Fibroblast of villous mesenchyme (primary cell): ENCODE measurements around the gene EPC2. TPM values are rescaled to one million over a fixed set of nuclear protein-coding genes. Genes with fewer than 3 reads are reported as not detected.

ENCODE experiments used
- DNase-seq: peaks from one replicate; pipeline ENCODE4 v3.0.0-alpha.2; 2010; ENCODE audit warnings: low read depth
- H3K4me3 ChIP-seq: 2 replicates; pipeline ENCODE4 v1.5.1; 2011; ENCODE audit warnings: low read depth, mild to moderate bottlenecking, low read length
- CTCF ChIP-seq: IDR thresholded peaks from 2 replicates; pipeline ENCODE4 v1.5.1; 2012; ENCODE audit warnings: low read depth, mild to moderate bottlenecking, low read length; ENCODE audit not compliant: insufficient read depth
- total RNA-seq: library from RNA; depleted of rRNA; stranded (reverse); fragments of >200 nt; gene quantifications from 2 replicates; pipeline ENCODE4 v1.2.3, GENCODE V29; 2012

The EPC2 gene
- total RNA-seq, 1 donor: 23.3 TPM

- no peak for DNase-seq
- no peak for TF ChIP-seq CTCF
- no peak overlapping the region for H3K4me3 ChIP-seq
Observed at GRCh38 chr2:148737742-148738141, 93.2 kb downstream of the EPC2 start.

GRCh38 chr2:148739454-148740105 lies 95.0 kb downstream of the EPC2 start:
- no peak overlapping the region for H3K4me3 ChIP-seq
- no peak for TF ChIP-seq CTCF
- DNase-seq: no peak

GRCh38 chr2:148742373-148742772 lies 97.8 kb downstream of the EPC2 start:
- no peak overlapping the region for H3K4me3 ChIP-seq
- no peak for DNase-seq
- TF ChIP-seq CTCF: no peak

- no peak overlapping the region for H3K4me3 ChIP-seq
- no peak for DNase-seq
- no peak for TF ChIP-seq CTCF
Observed at GRCh38 chr2:148745151-148745851, 100.8 kb downstream of the EPC2 start.

- no peak for TF ChIP-seq CTCF
- DNase-seq: no peak
- H3K4me3 ChIP-seq: no peak overlapping the region
Observed at GRCh38 chr2:148746973-148747372, 102.4 kb downstream of the EPC2 start.

GRCh38 chr2:148751907-148752306 lies 107.4 kb downstream of the EPC2 start:
- DNase-seq: no peak
- H3K4me3 ChIP-seq: no peak overlapping the region
- TF ChIP-seq CTCF: no peak
